Neuronal stem cell (in vitro differentiated cells): Measurements from ENCODE around the gene PGS1.
A peak's percentile ranks its signal among the peaks of the same experiment; 100 is the strongest.
"Not testable (repeated sequence)": the region's sequence is repeated elsewhere in the genome, so short reads cannot be mapped to it uniquely, and the experiment has no call there.

Experiments
- DNase-seq: peaks from one replicate; pipeline ENCODE4 v3.0.0-alpha.2; 2013; ENCODE audit warnings: low spot score
- H2AFZ ChIP-seq: one replicate; pipeline ENCODE4 v1.6.1; 2013; ENCODE audit warnings: mild to moderate bottlenecking, low read length, inconsistent platforms
- H2AK5ac ChIP-seq: 2 replicates; pipeline ENCODE4 v1.6.1; 2013; ENCODE audit warnings: low read depth, mild to moderate bottlenecking, inconsistent platforms, low read length, moderate library complexity, mixed read lengths
- H2BK120ac ChIP-seq: 2 replicates; pipeline ENCODE4 v1.6.1; 2013; ENCODE audit warnings: low read depth, mild to moderate bottlenecking, inconsistent platforms, low read length, moderate library complexity, mixed read lengths
- H2BK12ac ChIP-seq: one replicate; pipeline ENCODE4 v1.6.1; 2013; ENCODE audit warnings: low read length, inconsistent platforms
- H2BK15ac ChIP-seq: 2 replicates; pipeline ENCODE4 v1.6.1; 2013; ENCODE audit warnings: mild to moderate bottlenecking, low read length, inconsistent platforms, mixed read lengths
- H2BK5ac ChIP-seq: one replicate; pipeline ENCODE4 v1.6.1; 2013; ENCODE audit warnings: inconsistent platforms, mild to moderate bottlenecking, low read length, moderate library complexity
- H3K14ac ChIP-seq: one replicate; pipeline ENCODE4 v1.6.1; 2013; ENCODE audit warnings: low read length, inconsistent platforms
- H3K18ac ChIP-seq: 2 replicates; pipeline ENCODE4 v1.6.1; 2013; ENCODE audit warnings: low read length, inconsistent platforms
- H3K23ac ChIP-seq: 2 replicates; pipeline ENCODE4 v1.6.1; 2013; ENCODE audit warnings: low read depth, mild to moderate bottlenecking, mixed read lengths, low read length, inconsistent platforms; ENCODE audit not compliant: poor library complexity
- H3K27ac ChIP-seq: replicated peaks from 3 replicates; pipeline ENCODE4 v1.5.1; 2013; ENCODE audit warnings: low read length, inconsistent platforms
- H3K27me3 ChIP-seq, 3 experiments: 2 replicates each; pipeline ENCODE4 v1.6.1; 2013; ENCODE audit warnings: low read length in 3 of 3, mild to moderate bottlenecking in 2 of 3, inconsistent platforms in 1 of 3, low read depth in 1 of 3, mixed read lengths in 1 of 3, moderate library complexity in 1 of 3; ENCODE audit not compliant: control insufficient read depth in 3 of 3, insufficient read depth in 3 of 3
- H3K36me3 ChIP-seq, 2 donors: replicated peaks in 1 of 2; 2 replicates each; pipeline ENCODE4 v1.6.1; 2013; ENCODE audit warnings: low read length in 2 of 2; ENCODE audit not compliant: control insufficient read depth in 2 of 2, insufficient read depth in 2 of 2
- H3K4ac ChIP-seq: 2 replicates; pipeline ENCODE4 v1.6.1; 2013; ENCODE audit warnings: inconsistent platforms, mild to moderate bottlenecking, low read length, moderate library complexity
- H3K4me1 ChIP-seq, 2 donors: 1 replicate in 1 of 2; 2 replicates in 1 of 2; pipeline ENCODE4 v1.6.1; 2013; ENCODE audit warnings: low read length in 2 of 2, low read depth in 1 of 2; ENCODE audit not compliant: control insufficient read depth in 2 of 2, insufficient read depth in 1 of 2
- H3K4me2 ChIP-seq: one replicate; pipeline ENCODE4 v1.6.1; 2013; ENCODE audit warnings: mild to moderate bottlenecking, low read length, inconsistent platforms; ENCODE audit not compliant: insufficient read depth, poor library complexity, severe bottlenecking
- H3K4me3 ChIP-seq, 2 donors: 2 replicates each; pipeline ENCODE4 v1.5.1; 2013; ENCODE audit warnings: low read length in 2 of 2, mild to moderate bottlenecking in 2 of 2, inconsistent platforms in 1 of 2, moderate library complexity in 1 of 2
- H3K79me1 ChIP-seq: one replicate; pipeline ENCODE4 v1.6.1; 2013; ENCODE audit warnings: low read depth, mild to moderate bottlenecking, inconsistent platforms, low read length, moderate library complexity
- H3K9ac ChIP-seq: one replicate; pipeline ENCODE4 v1.6.1; 2013; ENCODE audit warnings: mild to moderate bottlenecking, low read depth, low read length, inconsistent platforms; ENCODE audit not compliant: poor library complexity
- H3K9me3 ChIP-seq, 2 donors: replicated peaks in 1 of 2; 2 replicates each; pipeline versions ENCODE3 to v1.6.1; 2013; ENCODE audit warnings: low read length in 2 of 2, mild to moderate bottlenecking in 2 of 2, inconsistent platforms in 1 of 2, low read depth in 1 of 2, mixed read lengths in 1 of 2, moderate library complexity in 1 of 2; ENCODE audit not compliant: control insufficient read depth in 2 of 2, insufficient read depth in 1 of 2
- H4K8ac ChIP-seq: one replicate; pipeline ENCODE4 v1.6.1; 2013; ENCODE audit warnings: low read depth, mild to moderate bottlenecking, inconsistent platforms, low read length, moderate library complexity
- H4K91ac ChIP-seq: one replicate; pipeline ENCODE4 v1.6.1; 2013; ENCODE audit warnings: low read length, low read depth, mild to moderate bottlenecking, inconsistent platforms; ENCODE audit not compliant: poor library complexity
- WGBS, 2 donors: extraction: QIAGEN DNeasy Blood & Tissue Kit; methylation state at CpG; one replicate each; pipeline ENCODE4 v1.1.7; 2013; ENCODE audit warnings: missing lambda C conversion rate in 2 of 2, mixed read lengths in 1 of 2; ENCODE audit not compliant: insufficient read length in 2 of 2, insufficient replicate concordance in 1 of 2; ENCODE audit errors: extremely low coverage in 2 of 2; 5-methylcytosine and 5-hydroxymethylcytosine counted together

PGS1 gene

DNA sequence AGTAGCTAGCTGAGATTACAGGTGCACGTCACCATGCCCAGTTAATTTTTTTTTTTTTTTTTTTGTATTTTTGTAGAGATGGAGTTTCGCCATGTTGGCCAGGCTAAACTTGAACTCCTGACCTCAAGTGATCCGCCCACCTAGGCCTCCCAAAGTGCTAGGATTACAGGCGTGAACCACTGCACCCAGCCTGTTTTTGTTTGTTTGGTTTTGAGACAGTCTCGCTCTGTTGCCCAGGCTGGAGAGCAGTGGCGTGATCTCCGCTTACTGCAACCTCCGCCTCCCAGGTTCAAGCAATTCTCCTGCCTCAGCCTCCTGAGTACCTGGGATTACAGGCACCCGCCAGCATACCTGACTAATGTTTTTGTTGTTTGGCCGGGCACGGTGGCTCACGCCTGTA is 47.1 kb upstream of the PGS1 start:
- not testable (repeated sequence) for H2BK120ac ChIP-seq, H2BK15ac ChIP-seq, H3K27me3 ChIP-seq, H3K14ac ChIP-seq, H2AK5ac ChIP-seq, H3K4me1 ChIP-seq, H2AFZ ChIP-seq, H2BK12ac ChIP-seq, H4K8ac ChIP-seq, H3K36me3 ChIP-seq, H3K79me1 ChIP-seq, H3K4ac ChIP-seq, H3K4me2 ChIP-seq, H3K9ac ChIP-seq, H2BK5ac ChIP-seq, H3K27ac ChIP-seq, H3K18ac ChIP-seq, H3K23ac ChIP-seq, H3K4me3 ChIP-seq, DNase-seq, H3K9me3 ChIP-seq, H4K91ac ChIP-seq
- no CpG with 5 or more reads among the region's 12 CpGs for WGBS, 2 donors

DNA sequence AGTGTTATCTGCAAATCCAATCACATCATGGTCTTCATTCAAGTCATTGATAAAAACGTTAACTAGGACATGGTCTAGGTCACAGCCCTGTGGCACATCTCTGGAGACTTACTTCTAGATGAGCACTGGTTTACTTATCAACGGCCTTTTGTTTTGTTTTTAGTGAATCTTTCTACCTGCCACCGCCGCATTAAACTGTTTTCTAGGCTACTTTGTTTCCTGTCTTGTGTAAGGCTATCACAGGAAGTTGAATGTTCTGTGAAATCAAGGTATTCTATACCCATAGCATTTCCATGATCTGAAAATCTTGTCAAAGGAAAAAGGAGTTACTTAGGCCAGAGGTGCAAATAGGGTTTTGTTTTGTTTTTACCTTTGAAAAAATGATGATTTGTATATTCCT is 45.5 kb upstream of the PGS1 start:
- Histone ChIP-seq H3K4ac (no peak overlapping the region), H3K27me3 (no peaks in the 10 kb centered on the region), H2BK5ac (no peak overlapping the region), H4K8ac (no peak overlapping the region), H3K23ac (no peak overlapping the region), H3K9ac (no peak overlapping the region), H3K18ac (no peak overlapping the region), H3K9me3 (no peaks in the 10 kb centered on the region), H3K4me1 (peaks cover 2% of the 10 kb centered on the region in 2 donors), H2BK15ac (no peak overlapping the region), H2AFZ (no peak overlapping the region), H3K27ac (no peak overlapping the region), H2BK120ac (no peak overlapping the region), H3K4me2 (no peak overlapping the region), H3K36me3 (no peaks in the 10 kb centered on the region), H3K14ac (no peak overlapping the region), H3K4me3 (no peak overlapping the region), H2BK12ac (no peak overlapping the region), H3K79me1 (no peaks in the 10 kb centered on the region), H2AK5ac (no peak overlapping the region), H4K91ac (no peak overlapping the region)
- WGBS, 2 donors: no CpG with 5 or more reads among the region's 4 CpGs
- no peak for DNase-seq

DNA sequence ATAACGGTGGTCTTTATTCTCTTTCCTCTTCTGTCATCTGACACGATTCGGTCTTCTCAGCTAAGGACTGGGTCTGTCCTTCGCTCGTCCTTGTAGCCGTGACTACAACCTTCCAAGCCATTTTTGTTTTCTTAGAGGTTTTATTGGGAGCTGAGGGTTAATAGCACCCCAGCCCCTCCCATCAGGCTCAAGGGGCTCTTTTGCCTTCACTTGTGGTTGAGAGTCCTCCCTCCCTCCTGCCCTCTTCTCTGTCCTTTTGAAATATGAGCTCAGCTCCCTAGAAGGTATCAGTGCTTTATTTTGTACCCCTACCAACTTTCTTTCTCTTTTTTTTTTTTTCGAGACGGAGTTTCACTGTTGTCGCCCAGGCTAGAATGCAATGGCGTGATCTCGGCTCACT is 43.2 kb upstream of the PGS1 start:
- WGBS, 2 donors: no CpG with 5 or more reads among the region's 11 CpGs
- no peaks in the 10 kb centered on the region for H3K9me3 ChIP-seq
- H2AFZ ChIP-seq: no peak overlapping the region
- H3K4ac ChIP-seq: no peak overlapping the region
- no peak overlapping the region for H4K91ac ChIP-seq
- no peak overlapping the region for H2BK120ac ChIP-seq
- H3K4me1 ChIP-seq: peaks cover 0 to 2% of the 10 kb centered on the region in 2 donors
- H4K8ac ChIP-seq: no peak overlapping the region
- no peaks in the 10 kb centered on the region for H3K36me3 ChIP-seq
- no peak overlapping the region for H2BK15ac ChIP-seq
- no peak overlapping the region for H3K23ac ChIP-seq
- H2BK12ac ChIP-seq: no peak overlapping the region
- H3K18ac ChIP-seq: no peak overlapping the region
- DNase-seq: no peak
- H3K9ac ChIP-seq: no peak overlapping the region
- H3K27me3 ChIP-seq: no peaks in the 10 kb centered on the region
- H2BK5ac ChIP-seq: no peak overlapping the region
- no peak overlapping the region for H3K4me3 ChIP-seq
- no peak overlapping the region for H3K4me2 ChIP-seq
- no peaks in the 10 kb centered on the region for H3K79me1 ChIP-seq
- no peak overlapping the region for H3K27ac ChIP-seq
- no peak overlapping the region for H2AK5ac ChIP-seq
- H3K14ac ChIP-seq: no peak overlapping the region

GRCh38 chr17:78337244-78338109 is 41.0 kb upstream of the PGS1 start:
- Histone ChIP-seq H2BK15ac (no peak overlapping the region), H3K4me3 (no peak overlapping the region), H3K14ac (no peak overlapping the region), H3K27me3 (peaks cover 0 to 11% (median 0%) of the 10 kb centered on the region in 3 experiments), H3K4ac (no peak overlapping the region), H4K8ac (peak overlapping the region; percentile 65), H3K4me2 (no peak overlapping the region), H3K18ac (no peak overlapping the region), H2BK5ac (no peak overlapping the region), H4K91ac (no peak overlapping the region), H3K9me3 (no peaks in the 10 kb centered on the region), H2AFZ (no peak overlapping the region), H3K27ac (no peak overlapping the region), H3K36me3 (no peaks in the 10 kb centered on the region), H3K9ac (no peak overlapping the region), H2BK12ac (no peak overlapping the region), H3K23ac (no peak overlapping the region), H3K4me1 (peaks cover 5 to 8% of the 10 kb centered on the region in 2 donors), H3K79me1 (no peaks in the 10 kb centered on the region), H2BK120ac (no peak overlapping the region), H2AK5ac (no peak overlapping the region)
- DNase-seq: no peak
- no CpG with 5 or more reads among the region's 19 CpGs for WGBS, 2 donors
